HepG2 (cell line): ENCODE data around the gene SPCS1. TPM values are rescaled to one million over a fixed set of nuclear protein-coding genes. Genes with fewer than 3 reads are reported as not detected.

ENCODE experiments used
- ATF7 ChIP-seq, 2 experiments: fragments of 450-650 bp in 1 of 2; sonication (generic) in 1 of 2; formaldehyde crosslinking in 1 of 2; IDR thresholded peaks; 2 replicates each; pipeline versions ENCODE4 v1.4.0 to v1.6.1; 2016 to 2020; ENCODE audit warnings: antibody characterized with exemption in 1 of 2, mild to moderate bottlenecking in 1 of 2, missing genetic modification reagents in 1 of 2
- IRF2 ChIP-seq: IDR thresholded peaks from 2 replicates; pipeline ENCODE4 v1.6.1; 2018; ENCODE audit warnings: missing genetic modification reagents, missing compliant biosample characterization
- KLF13 ChIP-seq: sonication (generic); formaldehyde crosslinking; IDR thresholded peaks from 2 replicates; pipeline ENCODE4 v1.4.0; 2020; ENCODE audit warnings: mild to moderate bottlenecking, missing genetic modification reagents
- MYNN ChIP-seq: sonication (generic); formaldehyde crosslinking; IDR thresholded peaks from 2 replicates; pipeline ENCODE4 v1.4.0; 2020; ENCODE audit warnings: mild to moderate bottlenecking, low read depth, missing genetic modification reagents
- PATZ1 ChIP-seq: sonication (generic); formaldehyde crosslinking; IDR thresholded peaks from 2 replicates; pipeline ENCODE4 v1.4.0; 2020; ENCODE audit warnings: missing genetic modification reagents
- RARG ChIP-seq: sonication (generic); formaldehyde crosslinking; IDR thresholded peaks from 2 replicates; pipeline ENCODE4 v1.4.0; 2020; ENCODE audit warnings: low read depth, mild to moderate bottlenecking, missing genetic modification reagents
- RBM22 ChIP-seq: fragments of 200-400 bp; formaldehyde crosslinking; optimal IDR thresholded peaks from 2 replicates; pipeline ENCODE3; 2017; ENCODE audit warnings: mild to moderate bottlenecking, low read length, moderate library complexity
- SOX5 ChIP-seq: IDR thresholded peaks from 2 replicates; pipeline ENCODE4 v1.6.1; 2016; ENCODE audit warnings: borderline replicate concordance
- ZFY ChIP-seq: sonication (generic); formaldehyde crosslinking; IDR thresholded peaks from 2 replicates; pipeline ENCODE4 v1.4.0; 2020; ENCODE audit warnings: missing genetic modification reagents
- ZNF18 ChIP-seq: sonication (generic); formaldehyde crosslinking; IDR thresholded peaks from 2 replicates; pipeline ENCODE4 v1.8.0; 2022; ENCODE audit warnings: mild to moderate bottlenecking, missing genetic modification reagents; ENCODE audit not compliant: insufficient replicate concordance
- ZNF414 ChIP-seq: sonication (generic); formaldehyde crosslinking; IDR thresholded peaks from 2 replicates; pipeline ENCODE4 v1.5.0; 2020; ENCODE audit warnings: missing genetic modification reagents
- ZNF644 ChIP-seq: IDR thresholded peaks from 2 replicates; pipeline ENCODE4 v1.6.1; 2016; ENCODE audit warnings: low read depth
- ZNF766 ChIP-seq: sonication (generic); formaldehyde crosslinking; IDR thresholded peaks from 2 replicates; pipeline ENCODE4 v1.5.0; 2020; ENCODE audit warnings: missing genetic modification reagents, borderline replicate concordance
- ZNF773 ChIP-seq: sonication (generic); formaldehyde crosslinking; IDR thresholded peaks from 2 replicates; pipeline ENCODE4 v1.4.0; 2020; ENCODE audit warnings: missing genetic modification reagents, borderline replicate concordance
- ZNF788 ChIP-seq: sonication (generic); formaldehyde crosslinking; IDR thresholded peaks from 2 replicates; pipeline ENCODE4 v1.5.0; 2020; ENCODE audit warnings: mild to moderate bottlenecking, missing genetic modification reagents, borderline replicate concordance
- ZSCAN22 ChIP-seq: sonication (generic); formaldehyde crosslinking; IDR thresholded peaks from 2 replicates; pipeline ENCODE4 v1.4.0; 2020; ENCODE audit warnings: mild to moderate bottlenecking, missing genetic modification reagents
- polyA plus RNA-seq, 8 experiments: library from polyadenylated mRNA; depleted of rRNA in 3 of 8; stranded (reverse) in 7 of 8; unstranded in 1 of 8; fragments of >200 nt; fragmentation: Illumina TruSeq in 4 of 8; extraction: Trizol in 4 of 8; gene quantifications; 2 replicates each; pipeline versions ENCODE4 v1.2.1 to v1.2.3, GENCODE V29; 2011 to 2016; ENCODE audit warnings: low read depth in 4 of 8, missing spikeins in 1 of 8, mixed read lengths in 1 of 8; ENCODE audit not compliant: insufficient read depth in 1 of 8
- total RNA-seq, 5 experiments: library from RNA; depleted of rRNA; stranded (reverse); fragments of >200 nt; fragmentation: Illumina TruSeq; extraction: Trizol; gene quantifications; 2 replicates each; pipeline ENCODE4 v1.2.3, GENCODE V29; 2016; ENCODE audit warnings: low read depth in 1 of 5
- TF ChIP-seq, protein P1 (sequence below): sonication (generic); formaldehyde crosslinking; IDR thresholded peaks from 2 replicates; pipeline ENCODE4 v1.5.0; 2020; ENCODE audit warnings: mild to moderate bottlenecking, missing genetic modification reagents
- TF ChIP-seq, protein P2 (sequence below): sonication (generic); formaldehyde crosslinking; IDR thresholded peaks from 2 replicates; pipeline ENCODE4 v1.4.0; 2020; ENCODE audit warnings: missing genetic modification reagents
- TF ChIP-seq, protein P3 (sequence below): sonication (generic); formaldehyde crosslinking; conservative IDR thresholded peaks from 2 replicates; pipeline ENCODE4 v1.8.1; 2023; ENCODE audit warnings: missing genetic modification reagents

The SPCS1 gene
- total and polyA plus RNA-seq, 2 of the 13 experiments (the other 11 are each of a cell fraction or from before 2014, with no cell fraction given), result 84.6 to 120 TPM

DNA sequence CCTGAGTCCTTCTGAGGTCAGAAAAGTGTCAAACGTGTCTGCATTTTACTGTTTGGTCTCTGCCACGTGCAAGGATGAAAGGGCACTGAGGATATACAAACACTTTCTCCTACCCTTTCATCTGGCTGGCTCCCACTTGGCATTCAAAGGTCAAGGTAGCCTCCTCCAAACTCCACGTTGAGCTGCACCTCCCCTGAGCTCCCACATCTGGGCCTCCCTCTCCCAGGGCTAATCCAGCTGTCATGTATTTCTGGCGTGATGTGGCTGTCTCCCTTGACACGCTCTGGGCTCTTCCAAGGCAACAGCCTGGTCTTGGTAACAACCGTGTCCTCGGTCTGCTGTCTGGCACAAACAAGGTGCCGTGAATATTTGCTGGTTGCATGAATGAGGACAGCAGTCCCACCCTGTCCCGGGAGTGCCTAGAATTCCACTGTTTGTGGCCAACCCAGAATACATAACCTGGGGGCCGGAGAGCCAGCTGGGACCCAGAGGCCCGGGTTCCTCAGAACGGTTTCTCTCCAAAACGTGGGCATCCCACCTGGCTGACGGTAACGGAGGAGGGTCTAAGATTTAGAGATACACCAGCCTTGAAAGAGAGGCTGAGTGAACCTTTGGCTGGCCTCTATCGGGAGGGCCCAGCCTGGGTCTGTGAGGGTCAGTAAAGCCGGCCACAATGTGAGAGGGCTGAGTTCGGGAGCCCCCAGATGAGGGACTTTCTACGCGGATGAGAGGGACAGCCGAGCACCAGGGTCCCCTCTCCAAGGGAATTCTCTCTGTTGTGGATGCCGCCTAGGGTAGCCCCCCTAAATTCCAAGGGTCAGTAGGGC, 1.1 kb upstream of the SPCS1 start (continued):
- TF ChIP-seq, protein P1, sequence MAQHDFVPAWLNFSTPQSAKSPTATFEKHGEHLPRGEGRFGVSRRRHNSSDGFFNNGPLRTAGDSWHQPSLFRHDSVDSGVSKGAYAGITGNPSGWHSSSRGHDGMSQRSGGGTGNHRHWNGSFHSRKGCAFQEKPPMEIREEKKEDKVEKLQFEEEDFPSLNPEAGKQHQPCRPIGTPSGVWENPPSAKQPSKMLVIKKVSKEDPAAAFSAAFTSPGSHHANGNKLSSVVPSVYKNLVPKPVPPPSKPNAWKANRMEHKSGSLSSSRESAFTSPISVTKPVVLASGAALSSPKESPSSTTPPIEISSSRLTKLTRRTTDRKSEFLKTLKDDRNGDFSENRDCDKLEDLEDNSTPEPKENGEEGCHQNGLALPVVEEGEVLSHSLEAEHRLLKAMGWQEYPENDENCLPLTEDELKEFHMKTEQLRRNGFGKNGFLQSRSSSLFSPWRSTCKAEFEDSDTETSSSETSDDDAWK (CRISPR knock-in tag), result no peak
- TF ChIP-seq, protein P2, sequence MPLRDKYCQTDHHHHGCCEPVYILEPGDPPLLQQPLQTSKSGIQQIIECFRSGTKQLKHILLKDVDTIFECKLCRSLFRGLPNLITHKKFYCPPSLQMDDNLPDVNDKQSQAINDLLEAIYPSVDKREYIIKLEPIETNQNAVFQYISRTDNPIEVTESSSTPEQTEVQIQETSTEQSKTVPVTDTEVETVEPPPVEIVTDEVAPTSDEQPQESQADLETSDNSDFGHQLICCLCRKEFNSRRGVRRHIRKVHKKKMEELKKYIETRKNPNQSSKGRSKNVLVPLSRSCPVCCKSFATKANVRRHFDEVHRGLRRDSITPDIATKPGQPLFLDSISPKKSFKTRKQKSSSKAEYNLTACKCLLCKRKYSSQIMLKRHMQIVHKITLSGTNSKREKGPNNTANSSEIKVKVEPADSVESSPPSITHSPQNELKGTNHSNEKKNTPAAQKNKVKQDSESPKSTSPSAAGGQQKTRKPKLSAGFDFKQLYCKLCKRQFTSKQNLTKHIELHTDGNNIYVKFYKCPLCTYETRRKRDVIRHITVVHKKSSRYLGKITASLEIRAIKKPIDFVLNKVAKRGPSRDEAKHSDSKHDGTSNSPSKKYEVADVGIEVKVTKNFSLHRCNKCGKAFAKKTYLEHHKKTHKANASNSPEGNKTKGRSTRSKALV (CRISPR knock-in tag), result no peak
- TF ChIP-seq RBM22 (peak; percentile 24), ZNF644 (CRISPR knock-in tag) (0 out of 2 replicates have a peak, but pooled peaks have one; percentile 27), ZNF788 (CRISPR knock-in tag) (peak; percentile 77; the same call in 1 of the 2 replicates), ZNF18 (CRISPR knock-in tag) (no peak), PATZ1 (CRISPR knock-in tag) (peak; percentile 38; the same call in 1 of the 2 replicates), KLF13 (no peak), ZNF766 (CRISPR knock-in tag) (no peak), MYNN (CRISPR knock-in tag) (no peak), ZSCAN22 (CRISPR knock-in tag) (no peak), ZFY (peak; percentile 63; the same call in 1 of the 2 replicates), SOX5 (CRISPR knock-in tag) (peak; percentile 90), ATF7 (IDR thresholded peaks at IDR 0.05) (no peak), ATF7 (CRISPR knock-in tag; IDR thresholded peaks at IDR 0.05) (peak; percentile 72; the same call in 1 of the 2 replicates), ZNF773 (CRISPR knock-in tag) (no peak), RARG (no peak), ZNF414 (CRISPR knock-in tag) (peak; percentile 78; the same call in 1 of the 2 replicates), IRF2 (CRISPR knock-in tag) (peak; percentile 56)
- TF ChIP-seq, protein P3, sequence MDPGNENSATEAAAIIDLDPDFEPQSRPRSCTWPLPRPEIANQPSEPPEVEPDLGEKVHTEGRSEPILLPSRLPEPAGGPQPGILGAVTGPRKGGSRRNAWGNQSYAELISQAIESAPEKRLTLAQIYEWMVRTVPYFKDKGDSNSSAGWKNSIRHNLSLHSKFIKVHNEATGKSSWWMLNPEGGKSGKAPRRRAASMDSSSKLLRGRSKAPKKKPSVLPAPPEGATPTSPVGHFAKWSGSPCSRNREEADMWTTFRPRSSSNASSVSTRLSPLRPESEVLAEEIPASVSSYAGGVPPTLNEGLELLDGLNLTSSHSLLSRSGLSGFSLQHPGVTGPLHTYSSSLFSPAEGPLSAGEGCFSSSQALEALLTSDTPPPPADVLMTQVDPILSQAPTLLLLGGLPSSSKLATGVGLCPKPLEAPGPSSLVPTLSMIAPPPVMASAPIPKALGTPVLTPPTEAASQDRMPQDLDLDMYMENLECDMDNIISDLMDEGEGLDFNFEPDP (CRISPR knock-in tag), result no peak
